H9 (cell line): ENCODE data around the gene DPM1. TPM values are rescaled to one million over a fixed set of nuclear protein-coding genes. Genes with fewer than 3 reads are reported as not detected.

Experiments used
- DNase-seq: peaks from one replicate; pipeline ENCODE4 v3.0.0-alpha.2; 2017
- H2AFZ ChIP-seq: one replicate; pipeline ENCODE4 v1.6.1; 2013; ENCODE audit warnings: mild to moderate bottlenecking, low read length, control low read depth, moderate library complexity
- H2AK5ac ChIP-seq: 2 replicates; pipeline ENCODE4 v1.6.1; 2013; ENCODE audit warnings: low read length, control low read depth, mixed read lengths; ENCODE audit not compliant: insufficient read length
- H2BK120ac ChIP-seq: one replicate; pipeline ENCODE4 v1.6.1; 2013; ENCODE audit warnings: low read depth, mild to moderate bottlenecking, low read length, control low read depth, inconsistent platforms; ENCODE audit not compliant: poor library complexity, severe bottlenecking
- H2BK12ac ChIP-seq: 2 replicates; pipeline ENCODE4 v1.6.1; 2013; ENCODE audit warnings: low read length, control low read depth, mixed read lengths, low read depth; ENCODE audit not compliant: insufficient read length
- H2BK15ac ChIP-seq: 2 replicates; pipeline ENCODE4 v1.6.1; 2013; ENCODE audit warnings: low read depth, low read length, control low read depth
- H2BK20ac ChIP-seq: one replicate; pipeline ENCODE4 v1.6.1; 2013; ENCODE audit warnings: low read depth, mild to moderate bottlenecking, low read length, control low read depth, inconsistent platforms; ENCODE audit not compliant: poor library complexity, severe bottlenecking
- H2BK5ac ChIP-seq: 2 replicates; pipeline ENCODE4 v1.6.1; 2013; ENCODE audit warnings: low read length, control low read depth, mixed read lengths; ENCODE audit not compliant: insufficient read length
- H3K14ac ChIP-seq: 2 replicates; pipeline ENCODE4 v1.6.1; 2013; ENCODE audit warnings: low read length, control low read depth; ENCODE audit not compliant: insufficient read depth
- H3K18ac ChIP-seq: 2 replicates; pipeline ENCODE4 v1.6.1; 2013; ENCODE audit warnings: low read depth, mild to moderate bottlenecking, mixed read lengths, low read length, control low read depth; ENCODE audit not compliant: insufficient read length
- H3K23ac ChIP-seq: 2 replicates; pipeline ENCODE4 v1.6.1; 2013; ENCODE audit warnings: low read length, control low read depth, mixed read lengths, low read depth; ENCODE audit not compliant: insufficient read length
- H3K23me2 ChIP-seq: 2 replicates; pipeline ENCODE4 v1.6.1; 2013; ENCODE audit warnings: low read depth, mild to moderate bottlenecking, mixed read lengths, low read length, control low read depth; ENCODE audit not compliant: insufficient read length, poor library complexity, severe bottlenecking
- H3K27ac ChIP-seq: 2 replicates; pipeline ENCODE4 v1.5.1; 2013; ENCODE audit warnings: low read length, control low read depth, mixed read lengths, low read depth; ENCODE audit not compliant: insufficient read length
- H3K27me3 ChIP-seq: 2 replicates; pipeline ENCODE4 v1.6.1; 2013; ENCODE audit warnings: low read length, control low read depth, inconsistent platforms; ENCODE audit not compliant: insufficient read depth
- H3K4ac ChIP-seq: 2 replicates; pipeline ENCODE4 v1.6.1; 2013; ENCODE audit warnings: low read depth, mild to moderate bottlenecking, control low read depth, inconsistent platforms, low read length, moderate library complexity
- H3K4me1 ChIP-seq: 2 replicates; pipeline ENCODE4 v1.6.1; 2013; ENCODE audit warnings: low read length, control low read depth, inconsistent platforms; ENCODE audit not compliant: insufficient read depth
- H3K4me2 ChIP-seq: 2 replicates; pipeline ENCODE4 v1.6.1; 2013; ENCODE audit warnings: low read length, control low read depth, mixed read lengths; ENCODE audit not compliant: insufficient read length, insufficient read depth
- H3K56ac ChIP-seq: 2 replicates; pipeline ENCODE4 v1.6.1; 2013; ENCODE audit warnings: low read depth, mild to moderate bottlenecking, mixed read lengths, low read length, control low read depth; ENCODE audit not compliant: insufficient read length
- H3K79me1 ChIP-seq: 2 replicates; pipeline ENCODE4 v1.6.1; 2013; ENCODE audit warnings: low read depth, mild to moderate bottlenecking, moderate library complexity, low read length, control low read depth, inconsistent platforms; ENCODE audit not compliant: insufficient read depth, poor library complexity, severe bottlenecking
- H3K79me2 ChIP-seq: 2 replicates; pipeline ENCODE4 v1.6.1; 2013; ENCODE audit warnings: low read length, control low read depth, inconsistent platforms; ENCODE audit not compliant: insufficient read depth
- H3K9ac ChIP-seq: 2 replicates; pipeline ENCODE4 v1.6.1; 2013; ENCODE audit warnings: low read length, control low read depth, mixed read lengths; ENCODE audit not compliant: insufficient read length; ENCODE audit errors: extremely low read depth
- H3K9me3 ChIP-seq: one replicate; pipeline ENCODE4 v1.6.1; 2013; ENCODE audit warnings: low read depth, low read length, inconsistent platforms; ENCODE audit not compliant: control insufficient read depth
- H3T11ph ChIP-seq: one replicate; pipeline ENCODE4 v1.6.1; 2013; ENCODE audit warnings: mild to moderate bottlenecking, low read length, control low read depth, inconsistent platforms
- H4K20me1 ChIP-seq: one replicate; pipeline ENCODE4 v1.6.1; 2013; ENCODE audit not compliant: control insufficient read depth, insufficient read length, insufficient read depth
- H4K5ac ChIP-seq: 2 replicates; pipeline ENCODE4 v1.6.1; 2013; ENCODE audit warnings: low read depth, mild to moderate bottlenecking, mixed read lengths, low read length, control low read depth; ENCODE audit not compliant: insufficient read length
- H4K8ac ChIP-seq: replicated peaks from 2 replicates; pipeline ENCODE4 v1.6.1; 2013; ENCODE audit warnings: low read length, control low read depth, mixed read lengths, low read depth; ENCODE audit not compliant: insufficient read length
- H4K91ac ChIP-seq: 2 replicates; pipeline ENCODE4 v1.6.1; 2013; ENCODE audit warnings: low read depth, mild to moderate bottlenecking, moderate library complexity, mixed read lengths, low read length, control low read depth; ENCODE audit not compliant: insufficient read length
- H3K27ac Mint-ChIP-seq, 3 experiments: 2 replicates in 2 of 3; 3 replicates in 1 of 3; pipeline ENCODE4 v1.8.0; 2020 to 2021; ENCODE audit warnings: mixed read lengths in 3 of 3, mild to moderate bottlenecking in 1 of 3, moderate library complexity in 1 of 3
- H3K27me3 Mint-ChIP-seq: 2 replicates; pipeline ENCODE4 v1.8.0; 2021; ENCODE audit warnings: low read depth, mild to moderate bottlenecking, moderate library complexity, mixed read lengths
- H3K36me3 Mint-ChIP-seq, 3 experiments: 2 replicates in 2 of 3; 3 replicates in 1 of 3; pipeline ENCODE4 v1.8.0; 2020 to 2021; ENCODE audit warnings: low read depth in 3 of 3, mixed read lengths in 3 of 3; ENCODE audit not compliant: insufficient read depth in 1 of 3
- H3K4me1 Mint-ChIP-seq, 2 experiments: 2 replicates each; pipeline ENCODE4 v1.8.0; 2020; ENCODE audit warnings: mixed read lengths in 2 of 2
- H3K4me3 Mint-ChIP-seq, 2 experiments: 2 replicates in 1 of 2; 3 replicates in 1 of 2; pipeline ENCODE4 v1.8.0; 2020 to 2021; ENCODE audit warnings: mild to moderate bottlenecking in 2 of 2, mixed read lengths in 2 of 2, moderate library complexity in 1 of 2
- H3K9me3 Mint-ChIP-seq, 2 experiments: 2 replicates in 1 of 2; 3 replicates in 1 of 2; pipeline ENCODE4 v1.8.0; 2020; ENCODE audit warnings: mild to moderate bottlenecking in 2 of 2, mixed read lengths in 2 of 2, moderate library complexity in 1 of 2
- CTCF ChIP-seq: fragments of 200-600 bp; sonication (generic); conservative IDR thresholded peaks from 3 replicates; pipeline ENCODE4 v1.8.0; 2021; ENCODE audit warnings: antibody characterized with exemption, mild to moderate bottlenecking
- WGBS: extraction: QIAGEN DNeasy Blood & Tissue Kit; methylation state at CpG from one replicate; pipeline ENCODE4 v1.1.7; 2013; ENCODE audit warnings: missing lambda C conversion rate, low lambda C conversion rate, mixed read lengths; ENCODE audit not compliant: insufficient read length; ENCODE audit errors: extremely low coverage; 5-methylcytosine and 5-hydroxymethylcytosine counted together
- total RNA-seq: library from RNA; stranded (reverse); gene quantifications from 2 replicates; pipeline ENCODE4 v1.2.1, GENCODE V29; 2021

The DPM1 gene
- total RNA-seq, 1 experiment from 2014 or later: 64.0 TPM

- Histone ChIP-seq H3K4ac (no peak overlapping the region), H3K4me2 (no peak overlapping the region), H3K79me1 (no peaks in the 10 kb centered on the region), H2BK20ac (no peak overlapping the region), H3T11ph (no peak overlapping the region), H3K4me1 (no peaks in the 10 kb centered on the region), H4K91ac (no peak overlapping the region), H2AK5ac (no peak overlapping the region), H4K5ac (no peak overlapping the region), H2BK120ac (no peak overlapping the region), H3K56ac (no peak overlapping the region), H3K18ac (no peak overlapping the region), H3K14ac (no peak overlapping the region), H3K27me3 (no peaks in the 10 kb centered on the region), H4K8ac (no peak overlapping the region), H3K9ac (no peak overlapping the region), H3K9me3 (no peaks in the 10 kb centered on the region), H2BK12ac (no peak overlapping the region), H3K23me2 (no peaks in the 10 kb centered on the region), H2AFZ (no peak overlapping the region), H2BK15ac (no peak overlapping the region), H2BK5ac (no peak overlapping the region), H3K27ac (no peak overlapping the region), H3K79me2 (no peaks in the 10 kb centered on the region), H3K23ac (no peak overlapping the region), H4K20me1 (no peaks in the 10 kb centered on the region)
- DNase-seq: no peak
- H3K36me3 Mint-ChIP-seq: no peaks in the 10 kb centered on the region
- peaks cover 15% of the 10 kb centered on the region for H3K27me3 Mint-ChIP-seq
- no peak for TF ChIP-seq CTCF
- H3K4me3 Mint-ChIP-seq: no peak overlapping the region
- no peak overlapping the region for H3K27ac Mint-ChIP-seq
- H3K4me1 Mint-ChIP-seq: peaks cover 21 to 29% of the 10 kb centered on the region in 2 experiments
- no CpG with 5 or more reads among the region's 5 CpGs for WGBS
- H3K9me3 Mint-ChIP-seq: peaks cover 0 to 4% of the 10 kb centered on the region in 2 experiments; a peak in 1 of 5 replicates
Observed at GRCh38 chr20:50995506-50995905, 37.2 kb upstream of the DPM1 start.
